K562 (cell line): ENCODE measurements around the gene CDH18.

Source experiments
- BRD4 ChIP-seq: fragments of 200-600 bp; sonication (generic); IDR thresholded peaks from 2 replicates; pipeline ENCODE4 v1.6.1; 2017; ENCODE audit warnings: inconsistent platforms
- CBX2 ChIP-seq: fragments of 200-600 bp; sonication (generic); IDR thresholded peaks from one replicate; pipeline ENCODE4 v1.6.1; 2012; ENCODE audit warnings: mild to moderate bottlenecking, low read length, inconsistent platforms; ENCODE audit not compliant: insufficient read depth, poor library complexity, severe bottlenecking
- CTCF ChIP-seq, 3 experiments: IDR thresholded peaks in 2 of 3; conservative IDR thresholded peaks in 1 of 3; 2 replicates each; pipeline ENCODE4 v1.5.1; 2011 to 2012; ENCODE audit warnings: low read length in 3 of 3, mild to moderate bottlenecking in 3 of 3, control low read depth in 2 of 3, improper control_type of control experiment in 1 of 3, inconsistent platforms in 1 of 3, low read depth in 1 of 3, mixed read lengths in 1 of 3, moderate library complexity in 1 of 3; ENCODE audit not compliant: insufficient read depth in 2 of 3
- RNF2 ChIP-seq: sonication (generic); IDR thresholded peaks from 2 replicates; pipeline ENCODE4 v1.6.1; 2016
- ZNF143 ChIP-seq: sonication (generic); formaldehyde crosslinking; IDR thresholded peaks from 2 replicates; pipeline ENCODE4 v1.9.0; 2022; ENCODE audit warnings: mild to moderate bottlenecking, missing genetic modification reagents

- no peak for TF ChIP-seq CTCF (IDR thresholded peaks at IDR 0.05 in 2 of 3, conservative IDR thresholded peaks at IDR 0.05 in 1 of 3; ENCODE audit: insufficient read depth in 2 of 3, low read depth in 1 of 3, low read length in 3 of 3)
- no peak for TF ChIP-seq CBX2
- TF ChIP-seq ZNF143 (CRISPR knock-in tag), result no peak
- TF ChIP-seq BRD4, result no peak
- TF ChIP-seq RNF2, result no peak
These were observed 297.0 kb downstream of the CDH18 start for GRCh38 chr5:19690978-19691377.
